ENCODE data around the gene KNG1. TPM values are rescaled to one million over a fixed set of nuclear protein-coding genes. Genes with fewer than 3 reads are reported as not detected.
"Not testable (repeated sequence)": the region's sequence is repeated elsewhere in the genome, so short reads cannot be mapped to it uniquely, and the experiment has no call there.

Gene KNG1
- total RNA-seq, 4 donors from 2014 or later = not detected

DNA sequence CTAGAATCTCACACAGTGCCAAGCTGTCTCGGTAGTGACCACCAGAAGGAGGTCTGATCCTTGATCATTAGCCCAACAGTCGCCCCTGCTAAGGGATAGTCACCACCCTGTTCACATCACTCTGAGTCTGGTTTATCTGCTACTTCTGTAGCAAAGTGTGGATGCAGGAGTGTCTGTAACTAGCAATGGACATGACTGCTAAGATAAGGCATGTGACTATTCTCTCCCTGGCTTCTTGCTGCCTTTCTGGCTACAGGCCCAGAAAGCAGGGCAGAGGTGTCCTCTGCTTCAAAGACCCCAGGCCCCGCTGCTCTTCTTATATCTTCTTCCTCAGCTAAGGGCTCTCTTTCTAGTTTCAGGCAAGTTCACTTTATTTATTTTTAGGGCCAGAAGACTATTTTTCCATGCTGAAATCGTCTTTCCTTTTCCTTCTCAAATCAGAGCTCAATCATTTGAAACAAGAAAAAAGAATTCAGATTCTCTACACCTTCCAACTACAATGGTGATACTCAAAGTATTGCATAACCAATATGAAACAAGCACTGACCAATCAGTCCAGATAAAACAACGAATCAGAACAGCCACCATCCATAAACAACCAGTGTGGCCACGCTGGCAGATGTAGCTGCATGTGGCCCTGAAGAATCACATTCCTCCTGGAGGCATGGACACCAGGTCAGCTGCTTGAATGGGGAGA, 8.0 kb upstream of the KNG1 start:
- TF ChIP-seq, protein P1, sequence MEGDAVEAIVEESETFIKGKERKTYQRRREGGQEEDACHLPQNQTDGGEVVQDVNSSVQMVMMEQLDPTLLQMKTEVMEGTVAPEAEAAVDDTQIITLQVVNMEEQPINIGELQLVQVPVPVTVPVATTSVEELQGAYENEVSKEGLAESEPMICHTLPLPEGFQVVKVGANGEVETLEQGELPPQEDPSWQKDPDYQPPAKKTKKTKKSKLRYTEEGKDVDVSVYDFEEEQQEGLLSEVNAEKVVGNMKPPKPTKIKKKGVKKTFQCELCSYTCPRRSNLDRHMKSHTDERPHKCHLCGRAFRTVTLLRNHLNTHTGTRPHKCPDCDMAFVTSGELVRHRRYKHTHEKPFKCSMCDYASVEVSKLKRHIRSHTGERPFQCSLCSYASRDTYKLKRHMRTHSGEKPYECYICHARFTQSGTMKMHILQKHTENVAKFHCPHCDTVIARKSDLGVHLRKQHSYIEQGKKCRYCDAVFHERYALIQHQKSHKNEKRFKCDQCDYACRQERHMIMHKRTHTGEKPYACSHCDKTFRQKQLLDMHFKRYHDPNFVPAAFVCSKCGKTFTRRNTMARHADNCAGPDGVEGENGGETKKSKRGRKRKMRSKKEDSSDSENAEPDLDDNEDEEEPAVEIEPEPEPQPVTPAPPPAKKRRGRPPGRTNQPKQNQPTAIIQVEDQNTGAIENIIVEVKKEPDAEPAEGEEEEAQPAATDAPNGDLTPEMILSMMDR (IDR thresholded peaks at IDR 0.05) = no peak
- TF ChIP-seq POLR2A (IDR thresholded peaks at IDR 0.05) = no peak
- no peak overlapping the region for H3K4me3 ChIP-seq
- H3K4me1 ChIP-seq = no peaks in the 10 kb centered on the region
- H3K27me3 ChIP-seq = peaks cover 0 to 14% (median 0%) of the 10 kb centered on the region in 4 donors
- no peaks in the 10 kb centered on the region for H3K36me3 ChIP-seq
- no peaks in the 10 kb centered on the region for H3K9me3 ChIP-seq
- WGBS, 2 donors = 75 to 79% methylated on average over 6 of the region's 6 CpGs
- no peak overlapping the region for H3K27ac ChIP-seq
- no peak for DNase-seq
- intact Hi-C loops (cut with DNase I) = no loop called here

DNA sequence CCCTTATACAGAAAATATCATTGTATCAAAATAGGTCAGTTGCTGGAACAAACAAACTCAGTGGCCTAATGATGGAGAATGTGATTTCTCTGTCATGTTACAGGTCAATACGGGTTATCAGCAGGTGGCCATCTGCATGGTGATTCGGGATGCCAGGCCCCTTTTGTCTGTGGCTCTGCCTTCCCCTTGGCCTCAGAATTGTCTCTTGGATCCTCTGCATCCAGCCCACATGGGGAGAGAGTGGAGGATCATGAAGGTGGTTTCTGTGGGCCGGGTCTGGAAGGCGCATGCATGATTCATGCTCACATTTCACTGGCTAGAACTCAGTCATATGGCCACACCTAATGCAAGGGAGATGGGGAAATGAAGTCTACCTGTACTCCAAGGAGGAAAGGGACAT, 6.5 kb upstream of the KNG1 start:
- intact Hi-C loops (cut with DNase I); H3K4me3 ChIP-seq; DNase-seq; H3K36me3 ChIP-seq; H3K27ac ChIP-seq; H3K4me1 ChIP-seq; H3K9me3 ChIP-seq: not testable (repeated sequence)
- H3K27me3 ChIP-seq = peaks cover 0 to 11% (median 0%) of the 10 kb centered on the region in 4 donors
- WGBS, 2 donors = 54 to 74% methylated on average over 3 to 4 of the region's 4 CpGs

DNA sequence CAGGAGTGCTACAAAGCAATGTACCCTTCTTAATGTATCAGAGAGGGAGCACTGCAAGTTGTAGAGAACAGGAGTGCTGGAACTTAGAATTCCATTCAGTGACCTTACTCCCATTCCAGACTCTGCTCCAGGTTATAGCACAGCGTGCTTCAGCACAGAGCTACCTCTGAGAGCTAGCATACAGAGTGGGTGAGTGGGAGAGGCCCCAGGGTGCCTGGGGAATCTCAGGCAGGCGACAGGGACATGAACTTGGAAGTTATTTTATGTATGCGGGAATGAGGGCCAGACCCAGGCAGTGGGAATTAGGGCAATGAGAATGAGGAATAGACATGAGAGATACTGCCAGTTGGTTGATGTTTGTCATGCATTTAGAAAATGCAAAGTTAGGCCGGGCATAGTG, 3.7 kb upstream of the KNG1 start:
- H3K27me3 ChIP-seq = peaks cover 0 to 2% (median 0%) of the 10 kb centered on the region in 4 donors
- H3K36me3 ChIP-seq = no peaks in the 10 kb centered on the region
- no peak overlapping the region for H3K27ac ChIP-seq
- 72 to 75% methylated on average over 4 of the region's 4 CpGs for WGBS, 2 donors
- no peak for DNase-seq
- TF ChIP-seq POLR2A (IDR thresholded peaks at IDR 0.05) = no peak
- TF ChIP-seq, protein P1 (IDR thresholded peaks at IDR 0.05) = no peak
- H3K9me3 ChIP-seq = no peaks in the 10 kb centered on the region
- H3K4me1 ChIP-seq = no peaks in the 10 kb centered on the region
- no peak overlapping the region for H3K4me3 ChIP-seq
- intact Hi-C loops (cut with DNase I) = no loop called here

DNA sequence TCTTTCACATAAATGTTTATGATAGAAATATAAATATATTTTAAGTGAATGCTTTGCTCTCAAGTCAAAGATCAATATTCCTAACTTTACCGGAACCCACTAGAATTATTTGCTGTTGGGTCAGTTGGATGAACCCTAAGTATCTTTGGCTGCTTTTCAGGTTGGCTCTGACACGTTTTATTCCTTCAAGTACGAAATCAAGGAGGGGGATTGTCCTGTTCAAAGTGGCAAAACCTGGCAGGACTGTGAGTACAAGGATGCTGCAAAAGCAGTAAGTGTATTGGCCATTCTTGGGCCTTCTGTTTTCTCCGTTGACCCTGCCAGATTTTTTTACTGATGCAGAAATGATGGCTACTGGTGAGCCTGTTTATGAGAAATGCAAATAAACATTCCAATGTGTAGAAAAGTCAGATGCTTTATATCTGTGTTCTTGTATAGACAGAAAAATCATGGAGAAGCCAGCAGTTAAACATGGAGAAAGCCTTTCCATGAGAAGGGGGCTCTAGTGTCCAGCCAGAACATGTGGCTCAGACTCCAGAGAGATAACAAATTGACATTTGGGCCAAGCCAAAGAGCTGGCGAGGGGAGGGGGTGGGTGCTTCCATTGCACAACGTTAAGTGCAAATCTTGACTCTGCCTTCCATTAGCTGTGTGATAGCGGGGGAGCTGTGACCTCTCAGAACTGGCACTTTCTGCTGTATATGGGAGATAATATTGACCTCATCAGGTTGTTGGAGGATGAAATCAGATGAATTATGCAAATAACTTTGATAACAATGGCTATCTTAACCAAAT, 3.0 kb downstream of the KNG1 start:
- Histone ChIP-seq H3K4me3 (no peak overlapping the region), H3K27ac (no peak overlapping the region), H3K27me3 (no peaks in the 10 kb centered on the region), H3K4me1 (peaks cover 0 to 5% (median 0%) of the 10 kb centered on the region in 3 donors), H3K36me3 (no peaks in the 10 kb centered on the region), H3K9me3 (no peaks in the 10 kb centered on the region)
- intact Hi-C loops (cut with DNase I) = no loop called here
- WGBS, 2 donors = 38 to 54% methylated on average over 7 of the region's 7 CpGs
- TF ChIP-seq, protein P1 (IDR thresholded peaks at IDR 0.05) = no peak
- TF ChIP-seq POLR2A (IDR thresholded peaks at IDR 0.05) = no peak
- no peak for DNase-seq

DNA sequence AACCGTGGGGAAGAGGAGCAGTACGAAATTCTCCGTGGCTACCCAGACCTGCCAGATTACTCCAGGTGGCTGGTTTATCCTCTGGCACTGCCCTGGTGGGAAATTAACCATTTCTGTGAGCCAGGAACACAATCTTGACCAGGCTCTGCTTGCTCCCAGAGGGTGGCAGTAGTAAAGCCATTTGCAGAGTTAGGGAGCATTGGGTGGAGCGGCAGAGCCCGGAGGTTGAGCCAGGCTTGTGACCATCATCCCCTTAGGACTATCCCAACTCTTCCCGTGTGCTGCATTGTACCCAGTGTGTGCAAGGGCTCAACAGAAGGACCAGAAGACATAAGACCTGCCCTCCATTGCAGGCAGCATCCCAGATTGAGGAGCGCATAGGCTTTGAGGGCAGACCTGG, 5.3 kb downstream of the KNG1 start:
- H3K9me3 ChIP-seq = no peaks in the 10 kb centered on the region
- no peaks in the 10 kb centered on the region for H3K36me3 ChIP-seq
- intact Hi-C loops (cut with DNase I) = no loop called here
- H3K4me3 ChIP-seq = no peak overlapping the region
- no peak for DNase-seq
- no peaks in the 10 kb centered on the region for H3K27me3 ChIP-seq
- TF ChIP-seq, protein P1 (IDR thresholded peaks at IDR 0.05) = peak in 2 of 6 experiments; percentile 22 to 31
- TF ChIP-seq POLR2A (IDR thresholded peaks at IDR 0.05) = no peak
- peaks cover 0 to 5% (median 0%) of the 10 kb centered on the region in 3 donors for H3K4me1 ChIP-seq
- WGBS, 2 donors = 35 to 36% methylated on average over 6 of the region's 7 CpGs
- no peak overlapping the region for H3K27ac ChIP-seq
